Adipocyte (in vitro differentiated cells): ENCODE results near the gene TSPAN18.

Source experiments
- DNase-seq: peaks from one replicate; pipeline ENCODE4 v3.0.0-alpha.2; 2015; ENCODE audit warnings: low read depth
- H3K27me3 ChIP-seq: replicated peaks from 2 replicates; pipeline ENCODE4 v1.7.0; 2013; ENCODE audit warnings: mild to moderate bottlenecking, low read length, moderate library complexity; ENCODE audit not compliant: control insufficient read depth, insufficient read depth
- H3K36me3 ChIP-seq: 2 replicates; pipeline ENCODE4 v1.7.0; 2013; ENCODE audit warnings: low read length, mild to moderate bottlenecking, moderate library complexity; ENCODE audit not compliant: control insufficient read depth, insufficient read depth, severe bottlenecking
- H3K4me1 ChIP-seq: 2 replicates; pipeline ENCODE4 v1.7.0; 2013; ENCODE audit warnings: mild to moderate bottlenecking, low read length, moderate library complexity; ENCODE audit not compliant: control insufficient read depth, insufficient read depth
- H3K4me3 ChIP-seq: 2 replicates; pipeline ENCODE4 v1.7.0; 2013; ENCODE audit warnings: mild to moderate bottlenecking, low read length, moderate library complexity
- H3K9ac ChIP-seq: 2 replicates; pipeline ENCODE4 v1.7.0; 2013; ENCODE audit warnings: mild to moderate bottlenecking, low read length, moderate library complexity
- H3K9me3 ChIP-seq: 2 replicates; pipeline ENCODE4 v1.7.0; 2013; ENCODE audit warnings: mild to moderate bottlenecking, low read length, moderate library complexity; ENCODE audit not compliant: control insufficient read depth

TSPAN18 gene

GRCh38 chr11:44936525-44936924 lies 209.8 kb downstream of the TSPAN18 start:
- peaks cover 21% of the 10 kb centered on the region for H3K4me1 ChIP-seq
- H3K4me3 ChIP-seq = no peak overlapping the region
- no peak overlapping the region for H3K9ac ChIP-seq
- peak; percentile 90 for DNase-seq
- H3K36me3 ChIP-seq = peaks cover 40% of the 10 kb centered on the region
- H3K27me3 ChIP-seq = no peaks in the 10 kb centered on the region
- H3K9me3 ChIP-seq = no peaks in the 10 kb centered on the region

GRCh38 chr11:44936951-44937543 lies 210.3 kb downstream of the TSPAN18 start:
- H3K9me3 ChIP-seq = no peaks in the 10 kb centered on the region
- no peaks in the 10 kb centered on the region for H3K27me3 ChIP-seq
- H3K4me3 ChIP-seq = no peak overlapping the region
- H3K9ac ChIP-seq = no peak overlapping the region
- peaks cover 26% of the 10 kb centered on the region for H3K4me1 ChIP-seq
- no peak for DNase-seq
- H3K36me3 ChIP-seq = peaks cover 40% of the 10 kb centered on the region

- no peaks in the 10 kb centered on the region for H3K27me3 ChIP-seq
- H3K36me3 ChIP-seq = peaks cover 40% of the 10 kb centered on the region
- H3K9me3 ChIP-seq = no peaks in the 10 kb centered on the region
- DNase-seq = no peak
- H3K4me1 ChIP-seq = peaks cover 26% of the 10 kb centered on the region
- H3K4me3 ChIP-seq = no peak overlapping the region
- no peak overlapping the region for H3K9ac ChIP-seq
Observed at GRCh38 chr11:44938066-44938691, 211.4 kb downstream of the TSPAN18 start.

GRCh38 chr11:44939673-44940395 lies 213.1 kb downstream of the TSPAN18 start:
- no peak for DNase-seq
- Histone ChIP-seq H3K36me3 (peaks cover 35% of the 10 kb centered on the region), H3K9me3 (no peaks in the 10 kb centered on the region), H3K4me1 (peaks cover 26% of the 10 kb centered on the region), H3K27me3 (no peaks in the 10 kb centered on the region), H3K9ac (peak overlapping the region; percentile 50), H3K4me3 (no peak overlapping the region)

- peaks cover 28% of the 10 kb centered on the region for H3K4me1 ChIP-seq
- no peaks in the 10 kb centered on the region for H3K9me3 ChIP-seq
- H3K9ac ChIP-seq = peak overlapping the region; percentile 24
- H3K4me3 ChIP-seq = no peak overlapping the region
- H3K36me3 ChIP-seq = peaks cover 29% of the 10 kb centered on the region
- DNase-seq = no peak
- H3K27me3 ChIP-seq = no peaks in the 10 kb centered on the region
Observed at GRCh38 chr11:44940404-44940803, 213.6 kb downstream of the TSPAN18 start.

GRCh38 chr11:44940835-44941234 lies 214.1 kb downstream of the TSPAN18 start:
- H3K36me3 ChIP-seq = peaks cover 27% of the 10 kb centered on the region
- DNase-seq = no peak
- no peak overlapping the region for H3K4me3 ChIP-seq
- peaks cover 33% of the 10 kb centered on the region for H3K4me1 ChIP-seq
- H3K9ac ChIP-seq = peak overlapping the region; percentile 24
- H3K9me3 ChIP-seq = no peaks in the 10 kb centered on the region
- no peaks in the 10 kb centered on the region for H3K27me3 ChIP-seq

GRCh38 chr11:44941259-44942021 lies 214.7 kb downstream of the TSPAN18 start:
- Histone ChIP-seq H3K27me3 (no peaks in the 10 kb centered on the region), H3K9me3 (no peaks in the 10 kb centered on the region), H3K4me3 (no peak overlapping the region), H3K4me1 (peaks cover 39% of the 10 kb centered on the region), H3K9ac (peak overlapping the region; percentile 20), H3K36me3 (peaks cover 22% of the 10 kb centered on the region)
- DNase-seq = no peak

GRCh38 chr11:44942029-44942955 lies 215.5 kb downstream of the TSPAN18 start:
- peaks cover 22% of the 10 kb centered on the region for H3K36me3 ChIP-seq

GRCh38 chr11:44943118-44943517 lies 216.4 kb downstream of the TSPAN18 start:
- DNase-seq = no peak
- no peaks in the 10 kb centered on the region for H3K9me3 ChIP-seq
- H3K36me3 ChIP-seq = peaks cover 18% of the 10 kb centered on the region
- no peak overlapping the region for H3K4me3 ChIP-seq
- peaks cover 54% of the 10 kb centered on the region for H3K4me1 ChIP-seq
- H3K27me3 ChIP-seq = no peaks in the 10 kb centered on the region
- H3K9ac ChIP-seq = no peak overlapping the region

More at GRCh38 chr11:44942029-44942955, 215.5 kb downstream of the TSPAN18 start:
- Histone ChIP-seq H3K9me3 (no peaks in the 10 kb centered on the region), H3K4me3 (no peak overlapping the region), H3K4me1 (peaks cover 45% of the 10 kb centered on the region), H3K9ac (no peak overlapping the region), H3K27me3 (no peaks in the 10 kb centered on the region)
- DNase-seq = no peak

GRCh38 chr11:44943696-44944095 lies 216.9 kb downstream of the TSPAN18 start:
- Histone ChIP-seq H3K4me1 (peaks cover 58% of the 10 kb centered on the region), H3K9me3 (no peaks in the 10 kb centered on the region), H3K36me3 (peaks cover 15% of the 10 kb centered on the region)

More at GRCh38 chr11:44943696-44944095, 216.9 kb downstream of the TSPAN18 start:
- H3K27me3 ChIP-seq = no peaks in the 10 kb centered on the region
- no peak for DNase-seq
- H3K9ac ChIP-seq = no peak overlapping the region
- H3K4me3 ChIP-seq = no peak overlapping the region
